HCT116 (cell line): ENCODE data around the gene FAAP100. TPM values are rescaled to one million over a fixed set of nuclear protein-coding genes. Genes with fewer than 3 reads are reported as not detected.

Experiments used
- ATAC-seq: fragments of 200-7000 bp; cut with Tn5 transposase; 2 replicates; pipeline ENCODE4 v1.9.1; 2020; ENCODE audit warnings: mild to moderate bottlenecking, moderate library complexity
- BruUV-seq: library from RNA; stranded (reverse); fragments of 400-500 nt; replicated peaks from 2 replicates; lab custom pipeline; 2021; lab: Mats Ljungman, UMichigan
- CTCF ChIA-PET: fragments of 300-600 bp; sonication (Branson Sonifier 250); formaldehyde crosslinking; loops from one replicate; lab custom pipeline; 2021; ENCODE audit warnings: antibody characterized with exemption; lab: Charles Lee
- POLR2A ChIA-PET: fragments of 300-600, 350-600 bp; sonication (Branson Sonifier 250); formaldehyde crosslinking; loops from one replicate; lab custom pipeline; 2021; ENCODE audit warnings: antibody characterized with exemption; lab: Charles Lee
- RAD21 ChIA-PET, 2 experiments: fragments of 300-600 bp; sonication (Branson Sonifier 250); formaldehyde crosslinking; loops; one replicate each; lab custom pipeline; 2023; ENCODE audit warnings: low total read pairs in 2 of 2; ENCODE audit not compliant: uncharacterized antibody in 2 of 2, unreplicated experiment in 2 of 2, low non-redundant PET in 1 of 2; lab: Charles Lee
- DNase-seq: peaks from one replicate; pipeline ENCODE4 v3.0.0-alpha.2; 2010; ENCODE audit warnings: low read depth, low spot score
- H2AFZ ChIP-seq: fragments of 200-600 bp; shearing (Covaris generic), sonication (generic); 2 replicates; pipeline ENCODE4 v1.6.1; 2017; ENCODE audit warnings: low read depth, mixed run types, mixed read lengths, antibody characterized with exemption, low read length; ENCODE audit not compliant: poor library complexity, severe bottlenecking
- H3K27ac ChIP-seq: 2 replicates; pipeline ENCODE4 v1.5.1; 2012; ENCODE audit warnings: low read depth, low read length
- H3K27me3 ChIP-seq: fragments of 200-600 bp; sonication (generic); 2 replicates; pipeline ENCODE4 v1.6.1; 2016; ENCODE audit warnings: mixed run types, low read length, mixed read lengths; ENCODE audit not compliant: insufficient read depth
- H3K36me3 ChIP-seq, 2 experiments: fragments of 200-500 bp in 1 of 2; fragments of 200-600 bp in 1 of 2; sonication (Bioruptor generic) in 1 of 2; sonication (generic) in 1 of 2; 2 replicates each; pipeline versions ENCODE4 v1.5.1 to v1.6.1; 2014 to 2016; ENCODE audit warnings: low read length in 2 of 2, inconsistent platforms in 1 of 2, mixed read lengths in 1 of 2, mixed run types in 1 of 2; ENCODE audit not compliant: insufficient read depth in 2 of 2, control insufficient read depth in 1 of 2
- H3K4me1 ChIP-seq, 2 experiments: fragments of 200-600 bp in 1 of 2; sonication (generic) in 1 of 2; 2 replicates each; pipeline versions ENCODE4 v1.5.1 to v1.6.1; 2012 to 2017; ENCODE audit warnings: low read length in 2 of 2, inconsistent platforms in 1 of 2, mild to moderate bottlenecking in 1 of 2, mixed read lengths in 1 of 2, mixed run types in 1 of 2, moderate library complexity in 1 of 2; ENCODE audit not compliant: insufficient read depth in 2 of 2, control insufficient read depth in 1 of 2
- H3K4me2 ChIP-seq: fragments of 200-600 bp; sonication (generic); 2 replicates; pipeline ENCODE4 v1.6.1; 2017; ENCODE audit warnings: mixed run types, low read length, mixed read lengths
- H3K4me3 ChIP-seq, 2 experiments: fragments of 200-600 bp in 1 of 2; sonication (generic) in 1 of 2; replicated peaks in 1 of 2; 2 replicates each; pipeline ENCODE4 v1.5.1; 2011 to 2016; ENCODE audit warnings: low read length in 2 of 2, control low read depth in 1 of 2, low read depth in 1 of 2, mild to moderate bottlenecking in 1 of 2, mixed read lengths in 1 of 2, mixed run types in 1 of 2
- H3K79me2 ChIP-seq: fragments of 200-600 bp; sonication (generic); 2 replicates; pipeline ENCODE4 v1.6.1; 2017; ENCODE audit warnings: mild to moderate bottlenecking, mixed run types, low read length, moderate library complexity, mixed read lengths; ENCODE audit not compliant: insufficient read depth
- H3K9ac ChIP-seq: fragments of 200-600 bp; sonication (generic); 2 replicates; pipeline ENCODE4 v1.6.1; 2016; ENCODE audit warnings: low read length, mixed read lengths
- H3K9me2 ChIP-seq: fragments of 200-600 bp; sonication (generic), shearing (Covaris generic); 2 replicates; pipeline ENCODE4 v1.6.1; 2017; ENCODE audit warnings: mixed run types, mild to moderate bottlenecking, moderate library complexity; ENCODE audit not compliant: insufficient read depth
- H3K9me3 ChIP-seq, 2 experiments: fragments of 200-500 bp in 1 of 2; fragments of 200-600 bp in 1 of 2; sonication (Bioruptor generic) in 1 of 2; sonication (generic) in 1 of 2; 2 replicates each; pipeline ENCODE4 v1.6.1; 2014 to 2017; ENCODE audit warnings: low read length in 2 of 2, mixed read lengths in 2 of 2, inconsistent platforms in 1 of 2, low read depth in 1 of 2, mild to moderate bottlenecking in 1 of 2, mixed run types in 1 of 2, moderate library complexity in 1 of 2; ENCODE audit not compliant: control insufficient read depth in 1 of 2, insufficient read depth in 1 of 2
- H4K20me1 ChIP-seq: fragments of 200-600 bp; sonication (generic), shearing (Covaris generic); 2 replicates; pipeline ENCODE4 v1.6.1; 2017; ENCODE audit warnings: mixed run types, mild to moderate bottlenecking, moderate library complexity; ENCODE audit not compliant: insufficient read depth
- ATF3 ChIP-seq: IDR thresholded peaks from 2 replicates; pipeline ENCODE4 v1.6.1; 2012
- CBX3 ChIP-seq: IDR thresholded peaks from 2 replicates; pipeline ENCODE4 v1.6.1; 2012; ENCODE audit warnings: low read depth
- CEBPB ChIP-seq: IDR thresholded peaks from 2 replicates; pipeline ENCODE4 v1.6.1; 2012; ENCODE audit warnings: low read depth
- CTCF ChIP-seq, 3 experiments: fragments of 200-600 bp in 1 of 3; sonication (generic) in 1 of 3; IDR thresholded peaks in 2 of 3; conservative IDR thresholded peaks in 1 of 3; 2 replicates each; pipeline ENCODE4 v1.5.1; 2012 to 2017; ENCODE audit warnings: low read depth in 2 of 3, low read length in 2 of 3, antibody characterized with exemption in 1 of 3, borderline replicate concordance in 1 of 3, control low read depth in 1 of 3, mild to moderate bottlenecking in 1 of 3, mixed read lengths in 1 of 3, mixed run types in 1 of 3, moderate library complexity in 1 of 3; ENCODE audit not compliant: insufficient read depth in 1 of 3
- EGR1 ChIP-seq: IDR thresholded peaks from 2 replicates; pipeline ENCODE4 v1.6.1; 2012; ENCODE audit warnings: low read depth
- ELF1 ChIP-seq: IDR thresholded peaks from 2 replicates; pipeline ENCODE4 v1.6.1; 2012; ENCODE audit warnings: low read depth, borderline replicate concordance
- EZH2 ChIP-seq: fragments of 200-600 bp; sonication (generic); IDR thresholded peaks from 2 replicates; pipeline ENCODE4 v1.6.1; 2017; ENCODE audit warnings: antibody characterized with exemption, mixed run types
- EZH2phosphoT487 ChIP-seq: fragments of 200-600 bp; IDR thresholded peaks from 2 replicates; pipeline ENCODE4 v1.6.1; 2018; ENCODE audit warnings: antibody characterized with exemption, borderline replicate concordance
- FOSL1 ChIP-seq: IDR thresholded peaks from 2 replicates; pipeline ENCODE4 v1.6.1; 2012; ENCODE audit warnings: low read depth
- JUND ChIP-seq: IDR thresholded peaks from 2 replicates; pipeline ENCODE4 v1.6.1; 2012
- POLR2A ChIP-seq: IDR thresholded peaks from 2 replicates; pipeline ENCODE4 v1.7.0; 2011; ENCODE audit warnings: borderline replicate concordance; ENCODE audit not compliant: insufficient read depth, insufficient read length; ENCODE audit errors: extremely low read depth
- POLR2AphosphoS5 ChIP-seq: IDR thresholded peaks from 2 replicates; pipeline ENCODE4 v1.6.1; 2011; ENCODE audit warnings: mild to moderate bottlenecking, low read depth, low read length, moderate library complexity
- RAD21 ChIP-seq: IDR thresholded peaks from 2 replicates; pipeline ENCODE4 v1.6.1; 2012; ENCODE audit warnings: low read depth, mild to moderate bottlenecking
- REST ChIP-seq: IDR thresholded peaks from 2 replicates; pipeline ENCODE4 v1.6.1; 2012; ENCODE audit warnings: low read depth
- SIN3A ChIP-seq: IDR thresholded peaks from 2 replicates; pipeline ENCODE4 v1.6.1; 2012; ENCODE audit warnings: low read depth
- SP1 ChIP-seq: IDR thresholded peaks from 2 replicates; pipeline ENCODE4 v1.6.1; 2012; ENCODE audit warnings: low read depth
- SRF ChIP-seq: IDR thresholded peaks from 2 replicates; pipeline ENCODE4 v1.6.1; 2012; ENCODE audit warnings: low read depth
- TCF7L2 ChIP-seq: IDR thresholded peaks from 2 replicates; pipeline ENCODE4 v1.7.0; 2011; ENCODE audit warnings: borderline replicate concordance, inconsistent platforms; ENCODE audit not compliant: insufficient read depth, insufficient read length; ENCODE audit errors: extremely low read depth
- YY1 ChIP-seq: IDR thresholded peaks from 2 replicates; pipeline ENCODE4 v1.6.1; 2011; ENCODE audit warnings: low read length, low read depth, moderate library complexity, mild to moderate bottlenecking; ENCODE audit not compliant: insufficient replicate concordance; ENCODE audit errors: extremely low read depth
- ZFX ChIP-seq: fragments of 450-650 bp; IDR thresholded peaks from 2 replicates; pipeline ENCODE4 v1.6.1; 2017
- ZNF274 ChIP-seq: fragments of 200-500 bp; sonication (Bioruptor generic); IDR thresholded peaks from 2 replicates; pipeline ENCODE4 v1.6.1; 2014; ENCODE audit warnings: mild to moderate bottlenecking, low read depth, low read length, inconsistent platforms
- intact Hi-C: fragments of 100-400 bp; cut with micrococcal nuclease; formaldehyde crosslinking; loops from 2 replicates; pipeline ENCODE4 v1.10.0; 2022
- total RNA-seq: library from RNA; stranded (reverse); gene quantifications from one replicate; pipeline ENCODE4 v1.2.1, GENCODE V29; 2021; ENCODE audit not compliant: unreplicated experiment

FAAP100 gene
- total RNA-seq, 1 experiment from 2014 or later, result 53.4 TPM

- intact Hi-C loops, result loop anchor here (5.0 to 10.0 kb wide), 2 partner anchors 49 to 142 kb away; no protein-coding TSS in a partner anchor
- H3K36me3 ChIP-seq, result peaks cover 16 to 30% of the 10 kb centered on the region in 2 experiments
- peak overlapping the region; percentile 82 for H3K4me2 ChIP-seq
- peak overlapping the region; percentile 86 for H3K27ac ChIP-seq
- peak; percentile 80 for ATAC-seq
- peaks cover 36% of the 10 kb centered on the region for H3K79me2 ChIP-seq
- H3K9ac ChIP-seq, result peak overlapping the region; percentile 80
- no peaks in the 10 kb centered on the region for H3K9me2 ChIP-seq
- CTCF ChIA-PET, result interaction anchor here (0.6 to 1.4 kb wide), 3 partner anchors 9 to 562 kb away, joined by 3 read pairs; partner anchors contain the start of gene ACTG1
- RAD21 ChIA-PET, result no interaction called here
- H4K20me1 ChIP-seq, result no peaks in the 10 kb centered on the region
- no peak overlapping the region for H2AFZ ChIP-seq
- peak overlapping the region; percentile 94 to 96 for H3K4me3 ChIP-seq
- DNase-seq, result peak; percentile 80
- POLR2A ChIA-PET, result interaction anchor here (1.1 to 1.6 kb wide), 7 partner anchors 9 to 255 kb away, joined by 3 to 12 read pairs (median 5); partner anchors contain the start of gene ACTG1
- peaks cover 17 to 46% of the 10 kb centered on the region in 2 experiments for H3K4me1 ChIP-seq
- no TSS peak for BruUV-seq
- H3K27me3 ChIP-seq, result no peaks in the 10 kb centered on the region
- no peaks in the 10 kb centered on the region for H3K9me3 ChIP-seq
- TF ChIP-seq CTCF (IDR thresholded peaks at IDR 0.05 in 2 of 3, conservative IDR thresholded peaks at IDR 0.05 in 1 of 3; ENCODE audit: borderline replicate concordance in 1 of 3, insufficient read depth in 1 of 3, low read depth in 2 of 3, low read length in 2 of 3) (peak in 2 of 3 experiments; percentile 21 to 44; a peak in 3 of 6 replicates), SIN3A (peak; percentile 41; the same call in 1 of the 2 replicates), EGR1 (peak; percentile 6; the same call in 1 of the 2 replicates), JUND (no peak), ZFX (no peak), RAD21 (no peak), YY1 (no peak), EZH2phosphoT487 (no peak), EZH2 (no peak), POLR2A (peak; percentile 48), CBX3 (no peak), SP1 (no peak), FOSL1 (no peak), ZNF274 (no peak), ELF1 (no peak; the same call in 1 of the 2 replicates), SRF (no peak), POLR2AphosphoS5 (peak; percentile 76), TCF7L2 (peak; percentile 6), CEBPB (no peak), ATF3 (no peak), REST (no peak)
Measured at GRCh38 chr17:81553018-81553615, 964 bp upstream of the FAAP100 start.
